GM12878 (cell line): Measurements from ENCODE around the gene RICTOR. TPM values are rescaled to one million over a fixed set of nuclear protein-coding genes. Genes with fewer than 3 reads are reported as not detected.

Experiments
- ATAC-seq: fragments of 200-7000 bp; cut with Tn5 transposase; 3 replicates; pipeline ENCODE4 v1.9.1; 2020; ENCODE audit warnings: mild to moderate bottlenecking, moderate library complexity
- BruUV-seq: library from RNA; stranded (reverse); fragments of 400-500 nt; replicated peaks from 2 replicates; lab custom pipeline; 2021; lab: Mats Ljungman, UMichigan
- CTCF ChIA-PET: fragments of 300-600 bp; sonication (Branson Sonifier 250); formaldehyde crosslinking; extraction: SDS; loops from one replicate; lab custom pipeline; 2021; ENCODE audit warnings: inconsistent platforms; lab: Yijun Ruan, JAX
- POLR2A ChIA-PET: fragments of 350-600 bp; formaldehyde crosslinking; extraction: SDS; loops from one replicate; lab custom pipeline; 2021; ENCODE audit warnings: inconsistent platforms; lab: Charles Lee
- RAD21 ChIA-PET: fragments of 300-600 bp; sonication (Branson Sonifier 250); formaldehyde crosslinking; loops from one replicate; lab custom pipeline; 2023; ENCODE audit warnings: antibody characterized with exemption; ENCODE audit not compliant: unreplicated experiment; lab: Charles Lee
- SMC1A ChIA-PET: fragments of 300-600 bp; sonication (Branson Sonifier 250); formaldehyde crosslinking; loops from one replicate; lab custom pipeline; 2023; ENCODE audit not compliant: unreplicated experiment, uncharacterized antibody; lab: Charles Lee
- DNase-seq: peaks from one replicate; pipeline ENCODE4 v3.0.0-alpha.2; 2011; ENCODE audit warnings: low read depth, low spot score
- FAIRE-seq: peaks from 3 replicates; lab custom pipeline; 2011; peaks lifted over from hg19 to GRCh38; lab: Jason Lieb, UNC
- H2AFZ ChIP-seq: 2 replicates; pipeline ENCODE4 v1.6.0; 2011; ENCODE audit warnings: low read depth, low read length, control low read depth; ENCODE audit not compliant: control insufficient read depth
- H3K27ac ChIP-seq: 2 replicates; pipeline ENCODE4 v1.5.1; 2011; ENCODE audit warnings: control low read depth; ENCODE audit not compliant: control insufficient read depth, insufficient read depth
- H3K27me3 ChIP-seq, 2 experiments: replicated peaks in 1 of 2; 2 replicates each; pipeline versions ENCODE4 v1.6.0 to v1.6.1; 2011; ENCODE audit warnings: low read length in 1 of 2; ENCODE audit not compliant: control insufficient read depth in 2 of 2, insufficient read depth in 2 of 2
- H3K36me3 ChIP-seq, 2 experiments: 2 replicates each; pipeline ENCODE4 v1.5.1; 2011; ENCODE audit warnings: low read length in 1 of 2; ENCODE audit not compliant: control insufficient read depth in 2 of 2, insufficient read depth in 2 of 2
- H3K4me1 ChIP-seq: 2 replicates; pipeline ENCODE4 v1.6.1; 2011; ENCODE audit warnings: mild to moderate bottlenecking, low read length, moderate library complexity, mixed read lengths; ENCODE audit not compliant: control insufficient read depth, insufficient read depth
- H3K4me2 ChIP-seq: 2 replicates; pipeline ENCODE4 v1.6.0; 2011; ENCODE audit warnings: control low read depth; ENCODE audit not compliant: control insufficient read depth, insufficient read depth
- H3K4me3 ChIP-seq: fragments of 200-600 bp; sonication (generic); 2 replicates; pipeline ENCODE4 v1.5.1; 2016
- H3K79me2 ChIP-seq: 2 replicates; pipeline ENCODE4 v1.6.0; 2011; ENCODE audit warnings: low read length; ENCODE audit not compliant: control insufficient read depth, insufficient read depth
- H3K9ac ChIP-seq: 2 replicates; pipeline ENCODE4 v1.8.0; 2011; ENCODE audit warnings: low read length, control low read depth, mixed read lengths; ENCODE audit not compliant: control insufficient read depth, insufficient read depth
- H3K9me3 ChIP-seq: replicated peaks from 3 replicates; pipeline ENCODE4 v1.5.1; 2011; ENCODE audit warnings: mild to moderate bottlenecking, low read length; ENCODE audit not compliant: control insufficient read depth, insufficient read depth
- H4K20me1 ChIP-seq: 2 replicates; pipeline ENCODE4 v1.6.0; 2011; ENCODE audit not compliant: control insufficient read depth, insufficient read depth
- MEF2B ChIP-seq: fragments of 450-650 bp; IDR thresholded peaks from 2 replicates; pipeline ENCODE4 v1.6.1; 2018; ENCODE audit warnings: mild to moderate bottlenecking, moderate library complexity; ENCODE audit not compliant: partially characterized antibody, poor library complexity, severe bottlenecking
- SPI1 ChIP-seq: IDR thresholded peaks from 2 replicates; pipeline ENCODE4 v1.6.1; 2011; ENCODE audit warnings: low read depth, mild to moderate bottlenecking, low read length, moderate library complexity, borderline replicate concordance; ENCODE audit not compliant: insufficient read depth
- SREBF2 ChIP-seq: IDR thresholded peaks from 2 replicates; pipeline ENCODE4 v1.6.1; 2012; ENCODE audit warnings: mild to moderate bottlenecking, low read length
- TCF3 ChIP-seq: IDR thresholded peaks from 2 replicates; pipeline ENCODE4 v1.6.1; 2012; ENCODE audit warnings: low read depth, mild to moderate bottlenecking, low read length, borderline replicate concordance; ENCODE audit not compliant: insufficient read depth
- ZNF24 ChIP-seq: fragments of 450-650 bp; IDR thresholded peaks from 2 replicates; pipeline ENCODE4 v1.6.1; 2017; ENCODE audit warnings: antibody characterized with exemption, mild to moderate bottlenecking
- WGBS: methylation state at CpG from one replicate; pipeline ENCODE4 v1.1.6; 2016; ENCODE audit warnings: low lambda C conversion rate; ENCODE audit not compliant: insufficient replicate concordance, insufficient coverage; ENCODE audit errors: missing lambda C conversion rate; 5-methylcytosine and 5-hydroxymethylcytosine counted together
- in situ Hi-C: fragments of 300-500 bp; cut with MboI; formaldehyde crosslinking; loops from 9 replicates; pipeline ENCODE4 v1.14.3; 2018; ENCODE audit warnings: mixed read lengths
- intact Hi-C: fragments of 100-400 bp; cut with micrococcal nuclease; formaldehyde crosslinking; loops from one replicate; pipeline ENCODE4 v1.14.2; 2022; ENCODE audit not compliant: unreplicated experiment
- polyA plus RNA-seq, 11 experiments: library from polyadenylated mRNA; depleted of rRNA in 4 of 11; unstranded in 6 of 11; stranded (reverse) in 5 of 11; fragments of >200 nt; fragmentation: Nextera tagmentation in 4 of 11; fragmentation: Illumina TruSeq in 1 of 11; extraction: Ambion mirVana in 4 of 11; extraction: Trizol in 1 of 11; gene quantifications; 1 replicate in 1 of 11; 2 replicates in 10 of 11; pipeline versions ENCODE4 v1.2.1 to v1.2.3, GENCODE V29; 2011 to 2016; ENCODE audit warnings: inconsistent platforms in 2 of 11, missing spikeins in 2 of 11, low read depth in 1 of 11
- total RNA-seq, 4 experiments: library from RNA; depleted of rRNA in 3 of 4; stranded (reverse); fragments of >200 nt in 3 of 4; fragmentation: Illumina TruSeq in 1 of 4; extraction: Trizol in 1 of 4; gene quantifications; 2 replicates each; pipeline versions ENCODE4 v1.2.1 to v1.2.3, GENCODE V29; 2013 to 2021
- TF ChIP-seq, protein P1 (sequence below): fragments of 450-650 bp; IDR thresholded peaks from 2 replicates; pipeline ENCODE4 v1.6.1; 2016; ENCODE audit warnings: mild to moderate bottlenecking, moderate library complexity, borderline replicate concordance

RICTOR gene
- total and polyA plus RNA-seq, 10 of the 15 experiments (the other 5 are each of a cell fraction or from before 2014, with no cell fraction given) = 2.7 to 23.0 (median 6.9) TPM

DNA sequence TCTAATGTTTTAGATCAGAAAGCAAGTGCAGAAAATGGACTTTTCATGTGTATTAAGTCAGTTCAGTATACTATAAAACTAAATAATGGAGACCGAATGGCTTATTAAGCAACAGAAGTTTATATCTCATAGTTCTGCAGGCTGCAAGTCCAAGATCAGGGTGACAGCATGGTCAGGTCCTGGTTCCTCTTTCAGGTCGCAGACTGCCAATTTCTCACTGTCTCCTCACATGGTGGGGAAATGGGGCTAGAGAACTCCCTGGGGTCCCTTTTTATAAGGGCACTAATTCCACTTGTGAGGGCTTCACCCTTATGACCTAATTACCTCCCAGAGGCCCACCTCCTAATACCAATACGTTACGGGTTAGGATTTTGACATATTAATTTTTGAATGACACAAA lies 48.7 kb downstream of the RICTOR start:
- no peak overlapping the region for H2AFZ ChIP-seq
- intact Hi-C loops = no loop called here
- CTCF ChIA-PET = no interaction called here
- peaks cover 8% of the 10 kb centered on the region for H3K9me3 ChIP-seq
- H3K79me2 ChIP-seq = no peaks in the 10 kb centered on the region; the same call in 1 of the 2 replicates
- ATAC-seq (peak; percentile 52), DNase-seq (no peak), FAIRE-seq (no peak)
- no peaks in the 10 kb centered on the region for H3K36me3 ChIP-seq
- RAD21 ChIA-PET = no interaction called here
- no peak overlapping the region for H3K4me3 ChIP-seq
- no peaks in the 10 kb centered on the region for H4K20me1 ChIP-seq
- H3K4me2 ChIP-seq = no peak overlapping the region
- no peak overlapping the region for H3K27ac ChIP-seq
- no TSS peak for BruUV-seq
- SMC1A ChIA-PET = no interaction called here
- in situ Hi-C loops = no loop called here
- TF ChIP-seq SPI1 (peak; percentile 37; the same call in 1 of the 2 replicates), TCF3 (no peak), MEF2B (peak; percentile 43)
- 82% methylated on average over 4 of the region's 4 CpGs for WGBS
- POLR2A ChIA-PET = no interaction called here
- peaks cover 4% of the 10 kb centered on the region; the same call in 1 of the 2 replicates for H3K4me1 ChIP-seq
- no peaks in the 10 kb centered on the region for H3K27me3 ChIP-seq
- H3K9ac ChIP-seq = no peak overlapping the region

DNA sequence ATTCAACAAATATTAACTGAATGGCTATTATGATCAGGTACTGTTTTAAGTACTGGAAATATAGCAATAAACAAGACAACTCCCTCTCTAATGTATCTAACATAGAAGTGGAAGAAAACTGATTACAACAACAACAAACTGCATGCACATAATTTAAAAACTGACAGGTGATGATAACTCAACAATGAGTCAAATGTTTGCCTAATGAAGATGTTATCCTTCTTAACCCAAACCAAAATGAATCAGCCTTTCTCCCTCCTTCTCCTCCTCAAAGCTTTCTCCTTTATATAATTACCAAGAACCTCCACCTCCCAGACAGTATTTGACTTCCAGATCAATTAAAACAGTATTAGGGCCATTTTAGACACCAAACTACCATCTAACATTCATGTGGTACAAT lies 49.3 kb downstream of the RICTOR start:
- intact Hi-C loops (no loop called here), in situ Hi-C loops (no loop called here)
- RAD21 ChIA-PET = no interaction called here
- peaks cover 4% of the 10 kb centered on the region; the same call in 1 of the 2 replicates for H3K4me1 ChIP-seq
- peaks cover 8% of the 10 kb centered on the region for H3K9me3 ChIP-seq
- no peak for ATAC-seq
- SMC1A ChIA-PET = no interaction called here
- no peaks in the 10 kb centered on the region for H3K27me3 ChIP-seq
- CTCF ChIA-PET = no interaction called here
- H3K36me3 ChIP-seq = no peaks in the 10 kb centered on the region
- BruUV-seq = no TSS peak
- no peak overlapping the region for H3K27ac ChIP-seq
- no peak overlapping the region for H3K4me2 ChIP-seq
- no peak overlapping the region for H3K4me3 ChIP-seq
- TF ChIP-seq, protein P1, sequence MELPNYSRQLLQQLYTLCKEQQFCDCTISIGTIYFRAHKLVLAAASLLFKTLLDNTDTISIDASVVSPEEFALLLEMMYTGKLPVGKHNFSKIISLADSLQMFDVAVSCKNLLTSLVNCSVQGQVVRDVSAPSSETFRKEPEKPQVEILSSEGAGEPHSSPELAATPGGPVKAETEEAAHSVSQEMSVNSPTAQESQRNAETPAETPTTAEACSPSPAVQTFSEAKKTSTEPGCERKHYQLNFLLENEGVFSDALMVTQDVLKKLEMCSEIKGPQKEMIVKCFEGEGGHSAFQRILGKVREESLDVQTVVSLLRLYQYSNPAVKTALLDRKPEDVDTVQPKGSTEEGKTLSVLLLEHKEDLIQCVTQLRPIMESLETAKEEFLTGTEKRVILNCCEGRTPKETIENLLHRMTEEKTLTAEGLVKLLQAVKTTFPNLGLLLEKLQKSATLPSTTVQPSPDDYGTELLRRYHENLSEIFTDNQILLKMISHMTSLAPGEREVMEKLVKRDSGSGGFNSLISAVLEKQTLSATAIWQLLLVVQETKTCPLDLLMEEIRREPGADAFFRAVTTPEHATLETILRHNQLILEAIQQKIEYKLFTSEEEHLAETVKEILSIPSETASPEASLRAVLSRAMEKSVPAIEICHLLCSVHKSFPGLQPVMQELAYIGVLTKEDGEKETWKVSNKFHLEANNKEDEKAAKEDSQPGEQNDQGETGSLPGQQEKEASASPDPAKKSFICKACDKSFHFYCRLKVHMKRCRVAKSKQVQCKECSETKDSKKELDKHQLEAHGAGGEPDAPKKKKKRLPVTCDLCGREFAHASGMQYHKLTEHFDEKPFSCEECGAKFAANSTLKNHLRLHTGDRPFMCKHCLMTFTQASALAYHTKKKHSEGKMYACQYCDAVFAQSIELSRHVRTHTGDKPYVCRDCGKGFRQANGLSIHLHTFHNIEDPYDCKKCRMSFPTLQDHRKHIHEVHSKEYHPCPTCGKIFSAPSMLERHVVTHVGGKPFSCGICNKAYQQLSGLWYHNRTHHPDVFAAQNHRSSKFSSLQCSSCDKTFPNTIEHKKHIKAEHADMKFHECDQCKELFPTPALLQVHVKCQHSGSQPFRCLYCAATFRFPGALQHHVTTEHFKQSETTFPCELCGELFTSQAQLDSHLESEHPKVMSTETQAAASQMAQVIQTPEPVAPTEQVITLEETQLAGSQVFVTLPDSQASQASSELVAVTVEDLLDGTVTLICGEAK = no peak
- no peak for TF ChIP-seq ZNF24
- TF ChIP-seq SREBF2 = no peak
- POLR2A ChIA-PET = no interaction called here
- H4K20me1 ChIP-seq = no peaks in the 10 kb centered on the region
- no peak for FAIRE-seq
- no peak overlapping the region for H2AFZ ChIP-seq
- no peaks in the 10 kb centered on the region; the same call in 1 of the 2 replicates for H3K79me2 ChIP-seq
- no peak for DNase-seq
- H3K9ac ChIP-seq = no peak overlapping the region
